Epithelial cell of proximal tubule (primary cell): ENCODE results near the gene SPACDR. TPM values are rescaled to one million over a fixed set of nuclear protein-coding genes. Genes with fewer than 3 reads are reported as not detected.

Experiments used
- DNase-seq: peaks from one replicate; pipeline ENCODE4 v3.0.0-alpha.2; 2011; ENCODE audit warnings: low read depth
- H3K4me3 ChIP-seq: 2 replicates; pipeline ENCODE4 v1.5.1; 2011; ENCODE audit warnings: low read depth, mild to moderate bottlenecking, low read length
- CTCF ChIP-seq: conservative IDR thresholded peaks from 2 replicates; pipeline ENCODE4 v1.5.1; 2012; ENCODE audit warnings: low read depth, mild to moderate bottlenecking, low read length
- total RNA-seq: library from RNA; depleted of rRNA; stranded (reverse); fragments of >200 nt; gene quantifications from 2 replicates; pipeline ENCODE4 v1.2.3, GENCODE V29; 2015

The SPACDR gene
- total RNA-seq, 1 donor from 2014 or later: not detected

DNA sequence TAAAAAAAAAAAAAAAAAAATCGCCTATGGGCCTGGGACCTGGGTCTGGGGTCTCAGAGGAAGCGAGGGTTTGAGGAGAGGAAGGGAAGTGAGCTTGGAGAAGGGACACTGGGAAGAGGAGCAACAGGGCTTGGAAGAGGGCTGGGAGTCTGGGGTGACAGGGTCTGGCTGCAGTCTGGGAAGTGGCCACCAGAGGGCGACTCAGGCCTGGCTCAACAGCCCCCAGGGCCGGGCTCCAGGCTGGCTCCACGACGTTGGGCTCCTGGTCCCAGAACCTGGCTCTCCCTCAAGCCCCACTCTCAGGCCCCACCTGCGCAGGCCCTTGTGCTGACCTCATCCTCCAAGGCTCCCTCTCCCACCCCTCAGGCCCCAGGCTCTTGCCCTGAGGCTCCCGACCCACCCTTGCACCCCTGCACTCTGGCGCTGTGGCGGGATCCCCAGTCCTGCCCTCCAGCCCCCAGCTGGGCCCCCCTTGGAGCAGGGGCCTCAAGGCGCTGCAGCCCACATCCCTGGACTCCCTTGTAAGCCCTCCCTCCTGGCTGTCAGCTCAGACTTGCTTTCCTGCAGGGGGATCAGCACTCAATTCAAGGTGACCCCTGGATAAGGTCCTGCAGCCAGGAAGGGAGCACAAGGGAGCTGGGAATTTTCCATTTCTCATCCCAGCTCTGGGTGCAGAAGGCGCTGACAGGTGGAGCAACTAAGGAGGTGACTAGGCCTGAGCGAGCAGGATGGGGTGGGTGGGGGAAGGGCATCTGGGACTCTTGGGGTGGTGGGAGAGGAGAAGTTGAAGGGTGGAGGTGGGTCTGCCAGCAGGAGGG is 5.4 kb upstream of the SPACDR start:
- no peak overlapping the region for H3K4me3 ChIP-seq
- DNase-seq: no peak
- TF ChIP-seq CTCF: peak; percentile 92

DNA sequence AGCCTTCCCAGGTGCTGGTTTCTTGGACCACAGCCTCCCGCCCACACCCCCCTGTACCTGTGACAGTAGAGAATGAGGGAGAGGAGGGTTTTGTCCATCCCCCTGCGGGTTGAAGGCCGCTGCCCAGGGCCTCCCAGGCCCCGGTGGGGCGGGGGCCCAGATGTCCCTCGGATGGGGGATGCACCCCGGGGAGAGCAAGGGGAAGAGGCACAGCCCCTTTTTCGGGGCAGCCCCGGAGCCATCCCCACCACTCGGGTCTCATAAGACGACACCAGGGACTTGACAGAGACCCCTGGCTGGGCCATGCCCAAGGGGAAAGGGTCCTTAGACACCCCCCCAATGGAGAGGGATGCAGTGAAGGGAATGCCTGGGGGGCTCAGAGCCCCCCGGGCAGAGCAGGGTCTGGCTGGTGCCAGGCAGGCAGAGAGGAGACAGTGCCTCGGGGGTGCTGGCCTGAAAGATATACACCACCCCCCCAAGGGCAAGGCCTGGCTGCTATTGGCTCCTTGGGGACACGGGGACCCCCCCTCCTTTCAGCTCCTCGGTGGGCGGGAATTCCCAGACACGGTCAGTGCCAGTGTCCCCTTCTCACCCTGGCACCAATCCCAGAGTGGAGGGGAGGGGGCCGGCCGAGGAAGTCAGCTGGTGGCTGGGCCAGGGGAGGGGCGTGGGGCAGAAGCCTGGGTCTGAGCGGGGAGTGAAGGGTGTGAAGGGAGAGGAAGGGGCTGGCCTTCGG is 3.7 kb upstream of the SPACDR start:
- TF ChIP-seq CTCF: no peak
- H3K4me3 ChIP-seq: no peak overlapping the region
- no peak for DNase-seq

GRCh38 chr7:100466653-100467605 is 2.9 kb upstream of the SPACDR start:
- no peak for DNase-seq
- no peak overlapping the region for H3K4me3 ChIP-seq
- TF ChIP-seq CTCF: no peak

- TF ChIP-seq CTCF: peak; percentile 63
- no peak for DNase-seq
- H3K4me3 ChIP-seq: no peak overlapping the region
Measured at GRCh38 chr7:100465702-100466311, 1.7 kb upstream of the SPACDR start.

DNA sequence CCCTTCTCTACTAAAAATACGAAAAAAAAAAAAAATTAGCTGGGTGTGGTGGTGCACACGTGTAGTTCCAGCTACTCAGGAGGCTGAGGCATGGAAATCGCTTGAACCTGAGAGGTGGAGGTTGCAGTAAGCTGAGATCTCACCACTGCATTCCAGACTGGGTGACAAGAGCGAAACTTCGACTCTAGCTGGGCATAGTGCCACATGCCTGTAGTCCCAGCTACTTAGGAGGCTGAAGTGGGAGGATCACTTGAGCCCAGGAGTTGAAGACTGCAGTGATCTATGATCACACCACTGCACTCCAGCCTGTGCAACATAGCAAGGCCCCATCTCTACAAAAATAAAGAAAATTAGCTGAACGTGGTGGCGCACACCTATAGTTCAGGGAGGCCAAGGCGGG is 1.2 kb upstream of the SPACDR start:
- H3K4me3 ChIP-seq: no peak overlapping the region
- DNase-seq: no peak
- no peak for TF ChIP-seq CTCF

DNA sequence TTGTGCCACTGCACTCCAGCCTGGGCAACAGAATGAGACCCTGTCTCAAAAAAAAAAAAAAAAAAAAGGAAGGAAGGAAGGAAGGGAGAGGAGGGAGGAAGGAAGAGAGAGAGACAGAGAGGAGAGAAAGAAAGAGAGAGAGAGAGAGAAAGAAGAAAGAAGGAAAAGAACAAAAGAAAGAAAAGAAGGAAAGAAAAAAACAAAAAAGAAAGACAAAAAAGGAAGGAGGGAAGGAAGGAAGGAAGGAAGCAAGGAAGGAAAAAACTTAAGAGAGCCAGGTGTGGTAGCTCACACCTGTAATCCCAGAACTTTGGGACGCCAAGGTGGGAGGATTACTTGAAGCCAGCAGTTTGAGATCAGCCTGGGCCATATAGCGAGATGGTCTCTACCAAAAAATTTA is 731 bp upstream of the SPACDR start:
- TF ChIP-seq CTCF: no peak
- DNase-seq: no peak
- H3K4me3 ChIP-seq: no peak overlapping the region
